ENCODE measurements around the gene KCNK3. TPM values are rescaled to one million over a fixed set of nuclear protein-coding genes. Genes with fewer than 3 reads are reported as not detected.

Gene KCNK3
- total RNA-seq, 1 donor = not detected

- Histone ChIP-seq H3K27me3 (ENCODE audit: insufficient read depth, low read length) (no peaks in the 10 kb centered on the region), H3K27ac (ENCODE audit: low read depth, low read length) (peak overlapping the region; percentile 91), H3K4me3 (ENCODE audit: insufficient read depth, low read length) (peak overlapping the region; percentile 24), H3K4me1 (ENCODE audit: insufficient read depth, low read length) (peaks cover 44% of the 10 kb centered on the region), H3K9me3 (ENCODE audit: low read depth, low read length) (no peaks in the 10 kb centered on the region), H3K36me3 (ENCODE audit: insufficient read depth, low read length) (no peaks in the 10 kb centered on the region), H2AFZ (ENCODE audit: low read length) (peak overlapping the region; percentile 67), H3K79me2 (ENCODE audit: insufficient read depth, low read length) (no peaks in the 10 kb centered on the region), H4K20me1 (ENCODE audit: insufficient read depth, low read length) (no peaks in the 10 kb centered on the region), H3K4me2 (ENCODE audit: insufficient read depth, low read length) (peak overlapping the region; percentile 41)
- TF ChIP-seq, protein P1, sequence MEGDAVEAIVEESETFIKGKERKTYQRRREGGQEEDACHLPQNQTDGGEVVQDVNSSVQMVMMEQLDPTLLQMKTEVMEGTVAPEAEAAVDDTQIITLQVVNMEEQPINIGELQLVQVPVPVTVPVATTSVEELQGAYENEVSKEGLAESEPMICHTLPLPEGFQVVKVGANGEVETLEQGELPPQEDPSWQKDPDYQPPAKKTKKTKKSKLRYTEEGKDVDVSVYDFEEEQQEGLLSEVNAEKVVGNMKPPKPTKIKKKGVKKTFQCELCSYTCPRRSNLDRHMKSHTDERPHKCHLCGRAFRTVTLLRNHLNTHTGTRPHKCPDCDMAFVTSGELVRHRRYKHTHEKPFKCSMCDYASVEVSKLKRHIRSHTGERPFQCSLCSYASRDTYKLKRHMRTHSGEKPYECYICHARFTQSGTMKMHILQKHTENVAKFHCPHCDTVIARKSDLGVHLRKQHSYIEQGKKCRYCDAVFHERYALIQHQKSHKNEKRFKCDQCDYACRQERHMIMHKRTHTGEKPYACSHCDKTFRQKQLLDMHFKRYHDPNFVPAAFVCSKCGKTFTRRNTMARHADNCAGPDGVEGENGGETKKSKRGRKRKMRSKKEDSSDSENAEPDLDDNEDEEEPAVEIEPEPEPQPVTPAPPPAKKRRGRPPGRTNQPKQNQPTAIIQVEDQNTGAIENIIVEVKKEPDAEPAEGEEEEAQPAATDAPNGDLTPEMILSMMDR (IDR thresholded peaks at IDR 0.05; ENCODE audit: extremely low read depth, low read depth, low read length) = no peak
- peak; percentile 98 for DNase-seq (ENCODE audit: insufficient read length, low spot score, missing footprints)
Observed at GRCh38 chr2:26723991-26724750, 31.6 kb downstream of the KCNK3 start.

DNA sequence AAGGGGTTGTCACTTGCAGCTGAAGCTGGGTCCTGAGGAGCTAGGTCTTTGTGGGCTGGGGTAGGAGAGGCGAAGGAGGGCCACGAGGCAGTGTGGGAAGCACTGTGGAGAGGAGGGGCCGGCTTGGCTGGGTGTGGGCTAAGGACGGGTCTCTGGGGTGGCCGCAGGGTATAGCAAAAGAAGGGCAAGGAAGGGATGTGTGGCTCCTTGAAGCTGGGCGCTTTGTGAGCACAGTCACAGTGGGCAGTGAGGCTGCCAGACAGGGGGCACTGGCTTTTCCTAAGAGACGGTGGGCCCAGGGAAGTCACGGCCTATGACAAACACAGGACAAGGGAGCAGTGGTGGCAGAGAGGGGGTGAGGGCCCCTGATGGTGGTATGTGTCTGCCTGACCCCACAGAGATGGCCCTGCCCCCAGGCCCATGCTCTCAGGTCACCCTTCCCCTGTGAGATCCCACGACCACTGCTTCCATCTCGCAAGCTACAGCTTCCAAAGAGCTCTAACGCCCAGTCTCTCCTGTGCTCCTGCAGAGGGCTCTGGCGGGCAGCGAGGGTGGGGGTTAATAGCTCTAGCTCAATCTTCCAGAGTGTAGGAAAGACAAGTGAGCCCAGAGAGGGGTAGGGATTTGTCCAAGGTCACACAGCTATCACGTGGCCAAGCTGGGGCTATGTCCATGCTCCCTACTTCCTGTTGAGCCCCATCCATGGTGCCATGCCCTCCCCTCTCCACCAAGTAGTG lies 32.4 kb downstream of the KCNK3 start:
- Histone ChIP-seq H3K4me1 (ENCODE audit: insufficient read depth, low read length) (peaks cover 41% of the 10 kb centered on the region), H3K79me2 (ENCODE audit: insufficient read depth, low read length) (no peaks in the 10 kb centered on the region), H3K4me2 (ENCODE audit: insufficient read depth, low read length) (peak overlapping the region; percentile 41), H3K27ac (ENCODE audit: low read depth, low read length) (peak overlapping the region; percentile 91), H4K20me1 (ENCODE audit: insufficient read depth, low read length) (no peaks in the 10 kb centered on the region), H3K4me3 (ENCODE audit: insufficient read depth, low read length) (no peak overlapping the region), H3K9me3 (ENCODE audit: low read depth, low read length) (no peaks in the 10 kb centered on the region), H2AFZ (ENCODE audit: low read length) (peak overlapping the region; percentile 17), H3K27me3 (ENCODE audit: insufficient read depth, low read length) (no peaks in the 10 kb centered on the region), H3K36me3 (ENCODE audit: insufficient read depth, low read length) (no peaks in the 10 kb centered on the region)
- TF ChIP-seq, protein P1 (IDR thresholded peaks at IDR 0.05; ENCODE audit: extremely low read depth, low read depth, low read length) = no peak
- peak; percentile 85 for DNase-seq (ENCODE audit: insufficient read length, low spot score, missing footprints)

DNA sequence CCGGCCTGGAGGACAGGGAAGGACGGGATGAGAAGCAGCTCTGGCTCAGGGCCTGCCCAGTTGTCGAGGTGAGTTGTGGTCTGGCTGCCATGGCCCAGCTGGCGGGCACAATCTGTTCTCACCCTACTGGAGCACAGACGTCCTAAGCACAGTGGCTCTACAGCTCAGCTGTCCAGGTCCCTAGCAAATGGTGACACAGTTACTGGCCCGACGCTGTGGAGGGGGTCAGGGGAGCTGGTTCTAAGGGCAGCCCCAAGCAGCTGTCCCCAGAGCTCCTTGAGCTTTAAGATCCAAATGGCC lies 32.9 kb downstream of the KCNK3 start:
- Histone ChIP-seq H3K9me3 (ENCODE audit: low read depth, low read length) (no peaks in the 10 kb centered on the region), H4K20me1 (ENCODE audit: insufficient read depth, low read length) (no peaks in the 10 kb centered on the region), H3K4me2 (ENCODE audit: insufficient read depth, low read length) (no peak overlapping the region), H3K27ac (ENCODE audit: low read depth, low read length) (peak overlapping the region; percentile 91), H3K4me3 (ENCODE audit: insufficient read depth, low read length) (no peak overlapping the region), H2AFZ (ENCODE audit: low read length) (no peak overlapping the region), H3K79me2 (ENCODE audit: insufficient read depth, low read length) (no peaks in the 10 kb centered on the region), H3K4me1 (ENCODE audit: insufficient read depth, low read length) (peaks cover 36% of the 10 kb centered on the region), H3K27me3 (ENCODE audit: insufficient read depth, low read length) (no peaks in the 10 kb centered on the region), H3K36me3 (ENCODE audit: insufficient read depth, low read length) (no peaks in the 10 kb centered on the region)
- no peak for DNase-seq (ENCODE audit: insufficient read length, low spot score, missing footprints)
- TF ChIP-seq, protein P1 (IDR thresholded peaks at IDR 0.05; ENCODE audit: extremely low read depth, low read depth, low read length) = no peak

- Histone ChIP-seq H3K79me2 (ENCODE audit: insufficient read depth, low read length) (no peaks in the 10 kb centered on the region), H3K9me3 (ENCODE audit: low read depth, low read length) (no peaks in the 10 kb centered on the region), H3K27ac (ENCODE audit: low read depth, low read length) (no peak overlapping the region), H3K4me3 (ENCODE audit: insufficient read depth, low read length) (no peak overlapping the region), H3K36me3 (ENCODE audit: insufficient read depth, low read length) (no peaks in the 10 kb centered on the region), H4K20me1 (ENCODE audit: insufficient read depth, low read length) (no peaks in the 10 kb centered on the region), H3K4me1 (ENCODE audit: insufficient read depth, low read length) (peaks cover 28% of the 10 kb centered on the region), H3K4me2 (ENCODE audit: insufficient read depth, low read length) (no peak overlapping the region), H2AFZ (ENCODE audit: low read length) (no peak overlapping the region), H3K27me3 (ENCODE audit: insufficient read depth, low read length) (no peaks in the 10 kb centered on the region)
- TF ChIP-seq, protein P1 (IDR thresholded peaks at IDR 0.05; ENCODE audit: extremely low read depth, low read depth, low read length) = no peak
- DNase-seq (ENCODE audit: insufficient read length, low spot score, missing footprints) = no peak
Observed at GRCh38 chr2:26726228-26726627, 33.7 kb downstream of the KCNK3 start.
